GM18858 (cell line): ENCODE results near the gene HERC4.

Experiments
- ATAC-seq: cut with Tn5 transposase; IDR thresholded peaks from one replicate; pipeline ENCODE4 v1.9.1; 2021; ENCODE audit not compliant: unreplicated experiment

HERC4 gene, protein sequence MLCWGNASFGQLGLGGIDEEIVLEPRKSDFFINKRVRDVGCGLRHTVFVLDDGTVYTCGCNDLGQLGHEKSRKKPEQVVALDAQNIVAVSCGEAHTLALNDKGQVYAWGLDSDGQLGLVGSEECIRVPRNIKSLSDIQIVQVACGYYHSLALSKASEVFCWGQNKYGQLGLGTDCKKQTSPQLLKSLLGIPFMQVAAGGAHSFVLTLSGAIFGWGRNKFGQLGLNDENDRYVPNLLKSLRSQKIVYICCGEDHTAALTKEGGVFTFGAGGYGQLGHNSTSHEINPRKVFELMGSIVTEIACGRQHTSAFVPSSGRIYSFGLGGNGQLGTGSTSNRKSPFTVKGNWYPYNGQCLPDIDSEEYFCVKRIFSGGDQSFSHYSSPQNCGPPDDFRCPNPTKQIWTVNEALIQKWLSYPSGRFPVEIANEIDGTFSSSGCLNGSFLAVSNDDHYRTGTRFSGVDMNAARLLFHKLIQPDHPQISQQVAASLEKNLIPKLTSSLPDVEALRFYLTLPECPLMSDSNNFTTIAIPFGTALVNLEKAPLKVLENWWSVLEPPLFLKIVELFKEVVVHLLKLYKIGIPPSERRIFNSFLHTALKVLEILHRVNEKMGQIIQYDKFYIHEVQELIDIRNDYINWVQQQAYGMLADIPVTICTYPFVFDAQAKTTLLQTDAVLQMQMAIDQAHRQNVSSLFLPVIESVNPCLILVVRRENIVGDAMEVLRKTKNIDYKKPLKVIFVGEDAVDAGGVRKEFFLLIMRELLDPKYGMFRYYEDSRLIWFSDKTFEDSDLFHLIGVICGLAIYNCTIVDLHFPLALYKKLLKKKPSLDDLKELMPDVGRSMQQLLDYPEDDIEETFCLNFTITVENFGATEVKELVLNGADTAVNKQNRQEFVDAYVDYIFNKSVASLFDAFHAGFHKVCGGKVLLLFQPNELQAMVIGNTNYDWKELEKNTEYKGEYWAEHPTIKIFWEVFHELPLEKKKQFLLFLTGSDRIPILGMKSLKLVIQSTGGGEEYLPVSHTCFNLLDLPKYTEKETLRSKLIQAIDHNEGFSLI

DNA sequence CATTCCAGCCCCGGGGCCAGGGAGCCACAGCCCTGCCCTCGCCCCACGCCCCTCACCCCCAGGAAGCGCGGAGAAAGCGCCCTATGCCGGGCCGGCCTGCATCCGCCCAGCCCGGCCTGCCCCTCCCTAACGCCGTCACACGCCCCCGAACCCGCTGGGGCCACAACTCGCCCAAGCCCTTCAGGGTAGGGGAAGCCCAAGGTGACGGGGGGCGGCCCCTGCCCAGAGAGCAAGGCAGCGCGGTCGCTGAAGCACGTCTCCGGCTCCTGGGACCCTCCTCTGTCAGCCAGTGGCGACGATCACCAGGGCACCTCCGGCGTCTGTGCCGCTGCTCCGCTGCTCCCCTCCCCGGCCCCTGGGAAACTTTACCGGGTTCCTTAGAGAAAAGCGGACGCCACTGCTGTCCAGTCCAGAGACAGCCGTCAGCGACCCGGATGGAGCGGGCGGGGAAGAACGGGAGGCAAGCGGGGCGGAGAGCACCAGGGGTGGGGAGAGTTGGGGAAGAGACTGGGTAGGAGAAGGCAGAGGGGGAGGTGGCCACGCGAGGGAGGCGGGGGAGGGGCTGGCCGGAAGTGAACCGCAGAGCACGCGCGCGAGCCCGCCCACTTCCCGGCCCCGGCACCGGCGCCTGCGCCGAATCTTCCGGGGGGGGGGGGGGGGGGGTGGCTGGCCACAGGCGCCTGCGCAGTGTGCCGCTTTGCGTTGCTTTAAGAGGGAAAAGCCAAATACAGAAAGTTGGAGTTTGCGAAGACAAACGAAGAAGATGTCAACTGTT, at the start of gene HERC4:
Gene HERC4 (minus strand): TSS at position 509 of the 775 bp plus-strand sequence. CDS start 2,175 bp downstream, outside the sequence.
- peak; percentile 85 for ATAC-seq

DNA sequence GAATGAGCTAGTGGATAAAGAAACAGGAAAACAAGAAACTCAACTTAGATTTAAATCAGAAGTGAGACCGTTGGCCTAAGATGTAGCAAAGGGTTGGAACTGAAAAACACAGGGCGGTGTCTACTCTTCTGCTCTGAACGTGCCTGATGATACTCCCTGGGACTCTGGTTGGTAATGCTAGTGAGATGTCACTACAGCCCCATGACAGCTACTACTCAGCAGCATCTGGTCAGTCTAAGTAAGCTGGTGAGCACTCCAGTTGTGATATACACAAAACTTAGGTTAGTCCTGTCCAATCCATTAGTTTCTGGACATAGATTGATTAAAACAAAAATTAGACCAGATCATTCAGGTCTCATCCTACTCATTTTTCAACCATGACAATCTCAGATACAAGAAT, 49.6 kb upstream of the HERC4 start:
- ATAC-seq: no peak

DNA sequence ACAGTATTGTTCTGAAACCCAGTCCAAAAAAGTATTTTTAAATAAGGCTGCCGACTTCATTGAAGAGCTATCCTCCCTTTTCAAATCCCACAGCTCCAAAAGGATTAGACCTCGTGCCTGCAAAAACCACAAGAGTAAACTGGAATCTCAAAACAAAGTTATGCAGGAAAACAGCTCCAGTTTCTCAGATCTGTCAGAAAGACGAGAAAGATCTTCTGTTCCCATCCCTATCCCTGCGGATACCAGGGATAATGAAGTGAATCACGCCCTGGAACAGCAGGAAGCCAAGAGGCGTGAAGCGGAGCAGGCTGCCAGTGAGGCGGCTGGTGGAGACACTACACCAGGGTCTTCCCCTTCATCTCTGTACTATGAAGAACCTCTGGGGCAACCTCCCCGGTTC, 46.8 kb upstream of the HERC4 start:
- ATAC-seq: no peak

DNA sequence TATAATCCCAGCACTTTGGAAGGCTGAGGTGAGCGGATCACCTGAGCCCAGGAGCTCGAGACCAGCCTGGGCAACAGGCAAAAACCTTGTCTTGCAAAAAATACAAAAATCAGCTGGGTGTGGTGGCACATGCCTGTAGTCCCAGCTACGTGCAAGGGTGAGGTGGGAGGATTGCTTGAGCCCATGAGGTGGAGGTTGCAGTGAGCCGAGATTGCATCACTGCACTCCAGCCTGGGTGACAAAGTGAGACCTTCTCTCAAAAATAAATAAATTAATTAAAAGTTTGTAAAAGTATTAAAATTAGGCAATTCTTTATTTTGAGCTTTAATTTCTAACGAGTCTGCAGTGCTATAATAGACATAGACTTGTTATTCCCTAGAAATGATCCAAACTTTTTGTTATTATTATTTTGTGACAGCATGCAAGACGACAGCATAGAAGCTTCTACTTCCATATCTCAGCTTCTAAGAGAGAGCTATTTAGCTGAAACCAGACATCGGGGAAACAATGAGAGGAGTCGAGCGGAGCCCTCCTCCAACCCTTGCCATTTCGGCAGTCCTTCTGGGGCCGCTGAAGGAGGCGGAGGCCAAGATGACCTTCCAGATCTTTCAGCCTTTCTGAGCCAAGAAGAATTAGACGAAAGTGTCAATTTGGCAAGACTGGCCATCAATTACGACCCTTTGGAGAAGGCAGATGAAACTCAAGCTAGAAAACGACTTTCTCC, 46.1 kb upstream of the HERC4 start:
- no peak for ATAC-seq

DNA sequence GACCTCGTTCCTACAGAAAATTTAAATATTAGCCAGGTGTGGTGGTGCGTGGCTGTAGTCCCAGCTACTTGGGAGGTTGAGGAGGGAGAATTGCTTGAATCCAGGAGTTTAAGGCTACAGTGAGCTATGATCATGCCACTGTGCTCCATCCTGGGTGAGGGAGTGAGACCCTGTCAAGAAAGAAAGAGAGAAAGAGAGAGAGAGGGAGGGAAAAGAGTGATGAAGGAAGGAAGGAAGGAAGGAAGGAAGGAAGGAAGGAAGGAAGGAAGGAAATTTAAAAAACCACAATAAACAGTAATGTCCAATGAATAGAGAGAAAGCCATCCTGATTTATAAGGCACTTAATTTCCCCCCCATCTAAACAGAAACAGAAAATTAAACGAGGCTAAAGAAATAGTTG, 43.6 kb upstream of the HERC4 start:
- no peak for ATAC-seq

DNA sequence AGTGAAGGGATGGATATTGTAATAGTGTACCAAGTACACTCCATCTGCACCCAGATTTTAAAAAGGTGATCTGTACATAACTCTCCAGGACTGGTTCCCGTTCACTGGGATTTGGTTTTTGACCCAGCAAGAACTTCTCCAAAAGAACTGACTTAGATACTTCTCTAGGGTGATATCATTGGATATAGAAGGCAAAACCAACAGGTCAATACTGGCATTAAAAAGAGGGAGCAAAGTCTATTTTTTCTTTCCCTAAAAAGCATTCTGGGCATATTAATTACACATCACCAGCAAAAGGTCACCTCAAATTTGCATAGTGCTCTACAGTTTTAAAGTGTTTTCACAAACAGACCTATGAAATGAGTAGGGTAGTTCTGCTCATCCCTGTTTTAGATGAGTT, 37.8 kb upstream of the HERC4 start:
- no peak for ATAC-seq

DNA sequence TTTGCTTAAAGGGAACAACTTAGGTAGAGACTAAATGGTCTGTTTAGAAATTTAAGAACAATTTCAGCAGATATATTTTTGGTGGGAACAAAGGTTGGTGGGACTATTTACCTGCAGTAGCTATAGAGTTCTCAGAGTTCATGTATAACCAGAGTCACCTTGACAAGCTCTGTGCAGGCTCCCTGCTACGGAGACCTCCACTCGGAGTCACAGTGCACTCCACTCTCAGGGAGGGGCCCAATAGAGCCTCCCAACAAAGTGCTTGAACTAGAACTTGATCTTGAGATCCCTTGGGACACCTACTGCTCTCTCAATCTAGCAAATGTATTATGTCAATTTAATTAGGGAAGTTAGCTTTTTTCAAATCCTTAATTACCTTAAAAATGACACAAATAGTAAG, 36.5 kb upstream of the HERC4 start:
- ATAC-seq: no peak

DNA sequence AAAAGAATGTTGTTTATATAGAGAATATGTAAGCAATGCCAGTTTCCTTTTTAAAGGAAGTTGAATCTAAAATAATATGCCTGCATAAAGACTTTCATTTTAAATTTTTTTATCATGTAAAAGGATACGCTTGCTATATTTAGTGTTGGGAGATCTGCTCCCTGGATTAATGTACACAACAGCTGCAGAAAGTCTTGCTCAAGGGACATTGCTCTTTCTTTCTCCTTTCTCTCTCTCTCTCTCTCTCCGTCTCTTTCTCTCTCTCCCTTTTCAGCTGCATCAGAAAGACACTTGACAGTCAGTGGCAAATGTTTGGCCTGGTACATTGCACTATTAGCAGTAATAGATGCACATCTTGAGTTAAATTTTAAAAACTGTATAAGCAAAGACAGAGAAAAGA, 34.9 kb upstream of the HERC4 start:
- ATAC-seq: no peak

DNA sequence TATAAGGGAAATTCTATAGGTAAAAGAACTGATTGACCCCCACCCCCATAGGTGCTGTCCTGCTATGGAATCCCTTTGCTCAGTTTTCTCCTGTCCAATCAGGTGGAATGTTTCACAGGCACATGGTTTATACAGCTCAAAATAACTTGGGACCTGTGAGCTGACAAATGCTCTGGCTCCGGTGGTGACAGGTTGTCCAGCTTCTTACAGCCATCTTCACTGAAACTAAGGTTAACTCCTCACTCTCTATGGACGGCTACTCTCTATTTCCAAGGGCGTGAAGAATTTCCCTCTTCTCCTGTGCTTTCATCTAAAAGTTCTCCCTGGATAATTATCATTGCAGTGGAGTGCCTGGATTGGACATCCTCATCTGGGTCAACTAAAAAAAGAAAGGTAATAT, 34.2 kb upstream of the HERC4 start, which contains the start of gene MYPN:
Gene MYPN (plus strand): TSS at position 158 of the 400 bp plus-strand sequence. CDS start 11,951 bp downstream, outside the sequence.
- no peak for ATAC-seq

DNA sequence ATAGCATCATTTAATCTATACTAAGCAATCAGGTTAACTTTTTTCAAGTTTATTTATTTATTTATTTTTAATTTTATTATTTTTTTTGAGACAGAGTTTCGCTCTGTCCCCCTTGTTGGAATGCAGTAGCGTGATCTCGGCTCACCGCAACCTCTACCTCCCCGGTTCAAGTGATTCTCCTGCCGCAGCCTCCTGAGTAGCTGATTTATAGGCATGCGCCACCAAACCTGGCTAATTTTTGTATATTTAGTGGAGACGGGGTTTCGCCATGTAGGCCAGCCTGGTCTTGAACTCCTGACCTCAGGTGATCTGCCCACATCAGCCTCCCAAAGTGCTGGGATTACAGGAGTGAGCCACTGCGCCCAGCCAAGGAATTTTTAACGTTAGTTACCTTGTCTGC, 33.6 kb upstream of the HERC4 start:
- no peak for ATAC-seq

DNA sequence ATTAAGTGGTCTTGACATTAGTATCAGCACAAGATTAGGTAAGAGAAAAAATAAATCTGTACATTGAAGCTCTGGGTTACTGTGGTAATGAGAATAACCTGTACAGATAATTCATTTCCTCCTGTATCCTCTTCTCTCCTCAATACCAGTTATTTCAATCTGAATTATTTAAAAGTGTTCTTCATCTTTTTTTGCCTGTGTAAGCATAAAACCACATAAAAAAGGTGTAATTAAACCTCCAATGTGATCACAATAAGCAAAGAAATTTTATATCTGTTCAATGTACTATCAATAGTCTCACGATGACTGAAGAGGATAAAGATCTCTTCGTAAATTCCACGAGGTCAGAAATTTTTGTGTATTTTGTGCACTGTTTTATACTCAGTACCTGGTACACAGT, 33.0 kb upstream of the HERC4 start:
- ATAC-seq: no peak

DNA sequence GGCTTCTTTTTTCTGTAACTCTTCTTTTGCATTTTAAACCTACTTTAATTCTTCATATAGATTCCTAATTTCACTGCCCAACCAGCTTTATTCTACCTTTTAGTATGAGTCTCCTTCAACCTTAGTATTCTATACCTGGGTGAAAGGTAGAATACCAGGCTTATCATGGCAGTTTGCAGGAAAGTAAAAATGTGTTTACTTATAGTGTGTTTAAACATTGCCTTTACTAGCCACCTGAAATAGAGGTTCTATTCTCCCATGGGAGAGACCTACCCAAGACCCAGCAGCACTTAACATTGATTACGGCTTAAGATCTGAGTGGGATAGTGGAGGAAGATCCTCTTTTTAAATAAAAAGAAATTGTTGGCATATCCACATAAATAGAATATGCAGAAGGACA, 32.6 kb upstream of the HERC4 start:
- ATAC-seq: no peak

DNA sequence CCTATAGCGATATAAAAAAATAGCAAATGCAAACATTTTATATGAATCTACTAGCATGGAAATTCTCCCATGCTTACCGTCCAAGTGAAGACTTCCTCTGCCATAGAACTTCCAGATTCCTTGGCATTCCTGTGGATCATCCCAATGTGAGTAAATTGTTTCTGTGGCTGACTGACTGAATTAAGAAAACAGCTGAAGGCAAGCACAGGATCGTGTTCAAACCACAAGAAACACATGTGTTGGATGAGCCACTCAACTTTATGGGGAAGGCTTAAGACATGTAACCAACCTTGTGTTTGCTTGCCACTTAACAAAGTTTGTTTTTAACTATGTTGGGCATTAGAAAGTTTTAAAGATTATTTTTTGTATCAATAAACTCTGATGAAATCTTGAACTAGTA, 31.6 kb upstream of the HERC4 start:
- no peak for ATAC-seq

DNA sequence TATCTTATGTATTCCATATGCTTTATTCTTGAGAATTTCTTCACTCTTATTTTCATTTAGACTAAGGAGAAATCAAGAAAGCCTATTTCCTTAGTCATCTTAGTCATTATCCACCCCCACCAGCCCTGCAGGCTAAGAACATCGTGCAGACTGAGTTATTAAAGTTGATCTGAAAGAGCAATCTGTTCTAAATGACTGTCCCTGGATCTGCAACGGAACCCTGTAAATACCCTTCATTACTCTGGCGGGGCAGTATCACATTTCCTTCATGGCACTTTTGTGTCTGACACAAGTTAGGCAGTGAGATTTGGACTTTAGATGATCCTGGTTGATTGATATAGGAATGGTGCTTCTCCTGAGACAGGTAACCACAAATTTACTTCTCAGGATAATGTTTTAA, 30.7 kb upstream of the HERC4 start:
- ATAC-seq: no peak

DNA sequence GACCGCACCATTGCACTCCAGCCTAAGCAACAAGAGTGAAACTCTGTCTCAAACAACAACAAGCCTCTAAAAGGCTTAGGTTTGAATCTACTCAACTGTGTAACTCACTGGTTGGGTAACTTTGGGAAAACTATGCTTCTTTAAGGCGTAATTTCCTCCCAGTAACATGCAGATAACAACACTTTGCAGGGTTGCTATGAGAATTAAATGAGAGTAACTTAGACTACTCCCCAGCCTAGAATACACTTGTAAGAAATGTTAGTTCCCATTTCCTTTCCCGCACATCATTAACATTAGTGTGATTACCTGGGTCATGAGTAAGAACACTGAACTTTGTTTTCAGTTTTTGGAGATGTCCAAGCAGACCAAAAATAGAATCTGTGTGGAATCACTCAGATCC, 28.8 kb upstream of the HERC4 start:
- ATAC-seq: no peak

DNA sequence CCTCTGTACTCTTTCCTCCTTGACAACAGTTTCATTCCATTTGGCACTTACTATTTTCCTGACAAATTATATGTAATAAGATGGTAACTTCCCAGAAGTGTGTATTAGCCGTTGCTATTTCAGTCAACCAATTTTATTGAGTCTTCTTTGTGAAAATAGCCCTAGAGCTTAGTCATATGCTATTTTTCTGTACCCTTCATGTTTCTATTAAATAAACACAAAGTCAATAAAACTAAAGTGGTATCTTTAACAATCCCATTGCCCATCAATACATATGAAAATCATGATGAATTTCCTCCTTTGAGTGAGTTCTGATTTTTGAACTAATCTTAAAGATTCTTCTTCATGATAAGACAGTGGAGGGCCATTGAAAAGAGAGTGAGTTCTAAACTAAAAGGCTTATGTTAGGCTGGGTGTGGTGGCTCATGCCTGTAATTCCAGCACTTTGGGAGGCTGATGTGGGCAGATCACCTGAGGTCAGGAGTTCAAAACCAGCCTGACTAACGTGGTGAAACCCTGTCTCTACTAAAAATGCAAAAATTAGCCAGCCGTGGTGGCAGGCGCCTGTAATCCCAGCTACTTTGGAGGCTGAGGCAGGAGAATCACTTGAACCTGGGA, 28.3 kb upstream of the HERC4 start:
- no peak for ATAC-seq

DNA sequence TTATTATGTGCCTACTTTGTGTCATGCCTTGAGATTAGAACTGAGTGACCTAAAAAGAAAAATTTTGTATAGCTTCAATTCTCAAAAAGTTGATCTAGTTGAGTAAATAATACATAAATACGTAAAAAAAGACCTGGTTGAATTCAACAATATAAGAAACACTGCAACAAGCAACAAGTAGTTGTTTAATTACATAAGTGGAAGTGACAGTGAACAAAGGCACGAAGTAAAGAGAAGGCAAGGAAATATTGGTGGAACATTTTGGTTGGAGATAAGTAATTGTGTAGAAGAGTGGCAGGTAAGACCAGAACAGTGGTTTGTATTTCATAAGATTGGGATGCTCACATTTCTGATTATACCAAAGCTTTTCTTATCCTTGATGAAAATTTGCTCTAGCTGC, 26.0 kb upstream of the HERC4 start:
- ATAC-seq: no peak

DNA sequence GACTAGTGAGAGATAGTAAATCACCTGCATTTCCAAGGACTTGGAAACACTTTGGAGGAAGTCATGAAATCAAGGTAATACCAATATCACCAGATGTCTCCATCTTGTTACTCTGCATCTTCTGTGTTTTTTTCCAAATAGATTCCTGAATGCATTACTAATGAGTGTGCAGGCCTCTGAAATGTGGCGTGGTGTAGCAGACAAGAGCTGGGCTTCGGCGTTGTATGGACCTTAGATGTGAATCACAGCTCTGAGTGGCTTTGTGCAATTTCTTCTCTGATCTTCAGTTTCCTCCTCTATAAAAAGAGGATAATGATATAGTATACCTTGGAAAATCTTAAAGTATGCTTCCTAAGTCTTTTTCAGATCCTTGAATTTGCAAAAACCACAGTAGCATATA, 24.7 kb upstream of the HERC4 start:
- no peak for ATAC-seq

DNA sequence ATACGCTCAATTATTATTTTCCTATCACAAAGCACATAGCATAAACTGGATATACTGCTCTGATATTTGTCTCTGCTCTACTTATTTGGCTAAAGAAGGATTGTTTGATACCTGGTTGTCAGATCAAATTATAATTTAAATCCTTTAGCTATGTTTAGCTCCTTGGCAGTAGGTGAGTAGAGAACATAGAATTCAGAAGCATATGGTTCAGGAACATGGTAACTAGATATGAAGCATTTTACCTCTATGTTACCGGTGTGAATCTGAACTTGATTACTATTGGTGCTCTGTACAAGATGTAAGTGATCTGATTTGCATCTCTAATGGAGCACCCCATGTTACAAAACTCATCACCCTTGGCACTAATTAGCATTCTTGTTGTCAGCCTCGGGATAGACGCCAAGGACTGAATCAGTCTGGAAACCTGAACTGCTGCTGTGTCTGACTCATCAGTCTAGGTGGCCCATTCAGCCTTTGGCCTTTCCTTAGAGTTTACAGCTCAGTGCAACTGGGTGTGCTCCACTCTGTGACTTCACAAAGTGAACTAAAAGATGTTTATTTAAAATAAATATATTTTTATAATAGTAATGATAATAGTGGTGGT, 21.9 kb upstream of the HERC4 start:
- ATAC-seq: no peak
